Keratinocyte (primary cell): ENCODE measurements around the gene MRPL49.

ENCODE experiments used
- EZH2 ChIP-seq: IDR thresholded peaks from one replicate; pipeline ENCODE4 v1.6.1; 2012; ENCODE audit warnings: inconsistent platforms, mild to moderate bottlenecking, low read length, moderate library complexity
- TF ChIP-seq, protein P1 (sequence below), 3 experiments: IDR thresholded peaks in 1 of 3; conservative IDR thresholded peaks in 1 of 3; optimal IDR thresholded peaks in 1 of 3; 2 replicates in 2 of 3; 3 replicates in 1 of 3; pipeline versions ENCODE3 to v1.5.1; 2011; ENCODE audit warnings: low read length in 3 of 3, mild to moderate bottlenecking in 3 of 3, moderate library complexity in 2 of 3, control low read depth in 1 of 3, inconsistent platforms in 1 of 3; ENCODE audit not compliant: insufficient read depth in 2 of 3; ENCODE audit errors: extremely low read depth in 1 of 3

DNA sequence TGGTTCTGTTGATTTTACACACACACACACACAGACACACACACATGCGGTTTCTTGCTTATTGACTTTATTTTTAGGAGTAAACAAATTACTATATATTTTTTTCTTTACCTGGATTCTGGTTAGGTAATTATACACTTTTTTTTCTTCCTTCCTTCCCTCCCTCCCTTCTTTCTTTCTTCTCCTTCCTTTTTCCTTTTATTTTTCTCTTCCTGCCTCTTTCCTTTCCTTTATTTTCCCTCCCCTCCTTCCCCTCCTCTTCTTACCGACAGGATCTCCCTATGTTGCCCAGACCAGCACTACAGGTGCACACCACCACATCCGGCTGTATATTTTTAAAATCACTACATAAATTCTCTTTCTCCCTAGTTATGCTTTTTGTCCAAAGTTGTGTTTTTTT, 44.8 kb downstream of the MRPL49 start:
- TF ChIP-seq, protein P1, sequence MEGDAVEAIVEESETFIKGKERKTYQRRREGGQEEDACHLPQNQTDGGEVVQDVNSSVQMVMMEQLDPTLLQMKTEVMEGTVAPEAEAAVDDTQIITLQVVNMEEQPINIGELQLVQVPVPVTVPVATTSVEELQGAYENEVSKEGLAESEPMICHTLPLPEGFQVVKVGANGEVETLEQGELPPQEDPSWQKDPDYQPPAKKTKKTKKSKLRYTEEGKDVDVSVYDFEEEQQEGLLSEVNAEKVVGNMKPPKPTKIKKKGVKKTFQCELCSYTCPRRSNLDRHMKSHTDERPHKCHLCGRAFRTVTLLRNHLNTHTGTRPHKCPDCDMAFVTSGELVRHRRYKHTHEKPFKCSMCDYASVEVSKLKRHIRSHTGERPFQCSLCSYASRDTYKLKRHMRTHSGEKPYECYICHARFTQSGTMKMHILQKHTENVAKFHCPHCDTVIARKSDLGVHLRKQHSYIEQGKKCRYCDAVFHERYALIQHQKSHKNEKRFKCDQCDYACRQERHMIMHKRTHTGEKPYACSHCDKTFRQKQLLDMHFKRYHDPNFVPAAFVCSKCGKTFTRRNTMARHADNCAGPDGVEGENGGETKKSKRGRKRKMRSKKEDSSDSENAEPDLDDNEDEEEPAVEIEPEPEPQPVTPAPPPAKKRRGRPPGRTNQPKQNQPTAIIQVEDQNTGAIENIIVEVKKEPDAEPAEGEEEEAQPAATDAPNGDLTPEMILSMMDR (optimal IDR thresholded peaks at IDR 0.05 in 1 of 3, IDR thresholded peaks at IDR 0.05 in 1 of 3, conservative IDR thresholded peaks at IDR 0.05 in 1 of 3; ENCODE audit: extremely low read depth in 1 of 3, insufficient read depth in 2 of 3, low read length in 3 of 3) = no peak
- no peak for TF ChIP-seq EZH2
